CD4-positive, CD25-positive, alpha-beta regulatory T cell (primary cell): Measurements from ENCODE around the gene CSTA. TPM values are rescaled to one million over a fixed set of nuclear protein-coding genes. Genes with fewer than 3 reads are reported as not detected.
"Not testable (repeated sequence)": the region's sequence is repeated elsewhere in the genome, so short reads cannot be mapped to it uniquely, and the experiment has no call there.

ENCODE experiments used
- ATAC-seq, 2 donors: fragments of 150-1000 bp; cut with Tn5 transposase; one replicate each; pipeline ENCODE4 v1.10.0; 2021; ENCODE audit warnings: low read depth in 2 of 2, moderate number of reproducible peaks in 2 of 2, moderate library complexity in 1 of 2
- DNase-seq, 3 donors: peaks; one replicate each; pipeline versions ENCODE4 v3.0.0 to v3.0.0-alpha.2; 2012 to 2022; ENCODE audit warnings: mixed read lengths in 1 of 3
- H3K27ac ChIP-seq: one replicate; pipeline ENCODE4 v1.7.0; 2013; ENCODE audit warnings: mild to moderate bottlenecking, low read length; ENCODE audit not compliant: insufficient read depth, poor library complexity, severe bottlenecking
- H3K27me3 ChIP-seq: one replicate; pipeline ENCODE4 v1.7.0; 2013; ENCODE audit warnings: low read length; ENCODE audit not compliant: control insufficient read depth, insufficient read depth
- H3K36me3 ChIP-seq: one replicate; pipeline ENCODE4 v1.7.0; 2013; ENCODE audit warnings: mild to moderate bottlenecking, low read length, moderate library complexity; ENCODE audit not compliant: control insufficient read depth, insufficient read depth
- H3K4me1 ChIP-seq: 2 replicates; pipeline ENCODE4 v1.7.0; 2013; ENCODE audit warnings: mild to moderate bottlenecking, low read length; ENCODE audit not compliant: insufficient read depth, control insufficient read depth, poor library complexity, severe bottlenecking
- H3K4me3 ChIP-seq: one replicate; pipeline ENCODE4 v1.7.0; 2013; ENCODE audit warnings: low read depth, mild to moderate bottlenecking, low read length, moderate library complexity
- H3K9me3 ChIP-seq, 2 experiments: 1 replicate in 1 of 2; 2 replicates in 1 of 2; pipeline ENCODE4 v1.7.0; 2013; ENCODE audit warnings: low read length in 2 of 2, mild to moderate bottlenecking in 1 of 2, moderate library complexity in 1 of 2; ENCODE audit not compliant: control insufficient read depth in 2 of 2
- H3K27ac Mint-ChIP-seq, 3 donors: one replicate each; pipeline ENCODE4 v1.8.0; 2020 to 2022; ENCODE audit warnings: mild to moderate bottlenecking in 3 of 3, mixed read lengths in 3 of 3, moderate library complexity in 2 of 3
- H3K27me3 Mint-ChIP-seq: one replicate; pipeline ENCODE4 v1.8.0; 2022; ENCODE audit warnings: mild to moderate bottlenecking, mixed read lengths
- H3K36me3 Mint-ChIP-seq: one replicate; pipeline ENCODE4 v1.8.0; 2020; ENCODE audit warnings: mixed read lengths
- H3K4me1 Mint-ChIP-seq, 4 donors: one replicate each; pipeline ENCODE4 v1.8.0; 2020 to 2022; ENCODE audit warnings: mixed read lengths in 4 of 4, mild to moderate bottlenecking in 1 of 4
- H3K4me3 Mint-ChIP-seq, 4 donors: one replicate each; pipeline ENCODE4 v1.8.0; 2020 to 2022; ENCODE audit warnings: mild to moderate bottlenecking in 4 of 4, mixed read lengths in 4 of 4, moderate library complexity in 3 of 4
- H3K9me3 Mint-ChIP-seq, 7 donors: one replicate each; pipeline ENCODE4 v1.8.0; 2020 to 2022; ENCODE audit warnings: mixed read lengths in 7 of 7, mild to moderate bottlenecking in 3 of 7, moderate library complexity in 2 of 7
- polyA plus RNA-seq, 4 donors: library from polyadenylated mRNA; unstranded; fragments of 300-500 nt; fragmentation: Illumina TruSeq; gene quantifications; one replicate each; pipeline ENCODE4 v1.2.3, GENCODE V29; 2021
- total RNA-seq: library from RNA; stranded (reverse); gene quantifications from one replicate; pipeline ENCODE4 v1.2.3, GENCODE V29; 2022

The CSTA gene
- total and polyA plus RNA-seq, 5 donors from 2014 or later = 1.1 TPM; not detected in 4

- Mint-ChIP-seq H3K9me3 (no peaks in the 10 kb centered on the region), H3K4me1 (no peaks in the 10 kb centered on the region), H3K36me3 (peaks cover 25% of the 10 kb centered on the region), H3K27ac (peak overlapping the region in 1 of 3 donors; percentile 26), H3K27me3 (no peaks in the 10 kb centered on the region), H3K4me3 (no peak overlapping the region)
- H3K4me3 ChIP-seq = no peak overlapping the region
- no peak overlapping the region for H3K27ac ChIP-seq
- ATAC-seq (no peak), DNase-seq (no peak)
- no peaks in the 10 kb centered on the region for H3K4me1 ChIP-seq
- H3K27me3 ChIP-seq = no peaks in the 10 kb centered on the region
- peaks cover 13% of the 10 kb centered on the region for H3K36me3 ChIP-seq
- H3K9me3 ChIP-seq = no peaks in the 10 kb centered on the region
These were observed 33.6 kb downstream of the CSTA start for GRCh38 chr3:122358703-122359032.

DNA sequence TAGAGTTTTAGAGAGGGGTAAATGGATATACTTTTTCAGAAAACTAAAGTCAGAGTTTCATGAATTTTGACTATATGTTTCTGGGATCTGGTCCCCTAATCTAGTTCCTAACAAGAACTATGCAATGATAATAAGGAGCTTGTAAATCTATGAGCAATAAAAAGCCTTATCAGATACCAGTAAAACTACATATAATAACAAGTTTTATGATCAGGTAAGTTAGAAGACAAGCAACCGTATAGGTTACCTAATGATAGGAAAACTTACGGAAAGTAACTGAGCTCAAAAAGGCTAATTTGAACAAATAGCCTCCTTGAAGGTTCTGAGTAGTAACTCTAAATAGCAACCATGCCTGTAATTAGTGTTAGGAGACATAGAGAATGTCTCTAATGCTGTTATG, 37.0 kb downstream of the CSTA start:
- Mint-ChIP-seq H3K27me3 (no peaks in the 10 kb centered on the region), H3K36me3 (peaks cover 32% of the 10 kb centered on the region), H3K27ac (no peak overlapping the region), H3K4me1 (no peaks in the 10 kb centered on the region), H3K9me3 (no peaks in the 10 kb centered on the region), H3K4me3 (no peak overlapping the region)
- H3K27ac ChIP-seq = no peak overlapping the region
- ATAC-seq (no peak), DNase-seq (no peak)
- no peaks in the 10 kb centered on the region for H3K4me1 ChIP-seq
- H3K9me3 ChIP-seq = no peaks in the 10 kb centered on the region
- H3K4me3 ChIP-seq = no peak overlapping the region
- no peaks in the 10 kb centered on the region for H3K27me3 ChIP-seq
- peaks cover 15% of the 10 kb centered on the region for H3K36me3 ChIP-seq

DNA sequence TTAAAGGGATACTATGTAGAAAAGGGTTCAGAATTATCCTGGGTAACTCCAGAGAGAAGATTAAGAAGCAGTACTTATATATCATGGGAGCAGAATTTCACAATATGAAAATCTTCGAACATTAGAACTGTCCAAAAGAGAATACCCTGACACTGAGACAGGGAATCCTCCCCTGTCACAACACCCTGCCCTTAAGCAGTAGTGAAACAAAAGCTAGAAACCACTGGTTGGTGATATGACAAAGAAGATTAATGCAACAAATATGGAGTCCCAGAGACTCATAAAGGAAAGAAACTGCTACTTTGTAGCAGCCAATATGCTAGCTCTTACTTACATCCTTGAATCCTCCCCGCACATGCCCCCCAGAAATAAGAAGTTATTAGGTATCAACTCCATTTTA, 39.4 kb downstream of the CSTA start:
- H3K27me3 Mint-ChIP-seq = no peaks in the 10 kb centered on the region
- no peak overlapping the region for H3K4me3 Mint-ChIP-seq

DNA sequence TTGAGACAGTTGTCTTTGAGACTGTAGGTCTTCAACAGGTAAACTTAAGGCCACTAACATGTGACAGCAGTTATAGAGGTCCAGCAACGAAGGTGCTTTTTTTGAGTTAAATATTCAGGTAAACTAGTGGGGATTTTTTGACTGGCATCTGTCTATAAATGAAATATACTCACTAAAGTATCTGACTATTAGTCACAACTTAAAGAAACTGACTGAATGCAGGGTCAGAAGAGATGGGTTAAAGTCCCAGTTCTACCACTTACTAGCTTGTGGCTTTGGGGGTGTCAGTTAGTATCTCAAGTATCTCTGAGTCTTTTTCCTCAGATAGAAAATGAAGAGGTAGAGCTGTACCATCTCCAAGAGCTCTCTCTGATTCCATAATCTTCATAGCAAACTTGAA, 40.0 kb downstream of the CSTA start:
- Mint-ChIP-seq H3K4me3 (no peak overlapping the region), H3K9me3 (no peaks in the 10 kb centered on the region), H3K36me3 (peaks cover 35% of the 10 kb centered on the region), H3K4me1 (peaks cover 0 to 9% (median 1%) of the 10 kb centered on the region in 4 donors), H3K27ac (no peak overlapping the region), H3K27me3 (no peaks in the 10 kb centered on the region)
- H3K27ac ChIP-seq = no peak overlapping the region
- H3K4me1 ChIP-seq = no peaks in the 10 kb centered on the region
- no peaks in the 10 kb centered on the region for H3K27me3 ChIP-seq
- H3K9me3 ChIP-seq = no peaks in the 10 kb centered on the region
- DNase-seq (no peak), ATAC-seq (no peak)
- H3K36me3 ChIP-seq = peaks cover 12% of the 10 kb centered on the region
- no peak overlapping the region for H3K4me3 ChIP-seq

More for the DNA sequence above, 39.4 kb downstream of the CSTA start:
- ATAC-seq (no peak), DNase-seq (no peak)
- peaks cover 34% of the 10 kb centered on the region for H3K36me3 Mint-ChIP-seq
- no peaks in the 10 kb centered on the region for H3K9me3 ChIP-seq
- H3K4me3 ChIP-seq = no peak overlapping the region
- no peak overlapping the region for H3K27ac Mint-ChIP-seq
- H3K27me3 ChIP-seq = no peaks in the 10 kb centered on the region
- no peak overlapping the region for H3K27ac ChIP-seq
- peaks cover 0 to 9% (median 1%) of the 10 kb centered on the region in 4 donors for H3K4me1 Mint-ChIP-seq
- no peaks in the 10 kb centered on the region for H3K9me3 Mint-ChIP-seq
- no peaks in the 10 kb centered on the region for H3K4me1 ChIP-seq
- H3K36me3 ChIP-seq = peaks cover 12% of the 10 kb centered on the region

- not testable (repeated sequence) for H3K27ac Mint-ChIP-seq, H3K27me3 Mint-ChIP-seq, H3K4me1 Mint-ChIP-seq, H3K4me3 ChIP-seq, H3K27ac ChIP-seq, H3K9me3 ChIP-seq, H3K4me1 ChIP-seq, H3K9me3 Mint-ChIP-seq, H3K4me3 Mint-ChIP-seq, H3K27me3 ChIP-seq, ATAC-seq
- H3K36me3 Mint-ChIP-seq = peaks cover 32% of the 10 kb centered on the region
- peak in 1 of 3 donors; percentile 27 for DNase-seq
- H3K36me3 ChIP-seq = peaks cover 17% of the 10 kb centered on the region
These were observed 40.7 kb downstream of the CSTA start for GRCh38 chr3:122365582-122366378.

GRCh38 chr3:122366379-122366749, 41.3 kb downstream of the CSTA start:
- Mint-ChIP-seq H3K4me1 (peaks cover 2 to 12% (median 3%) of the 10 kb centered on the region in 4 donors), H3K36me3 (peaks cover 35% of the 10 kb centered on the region), H3K4me3 (no peak overlapping the region), H3K27me3 (no peaks in the 10 kb centered on the region), H3K27ac (no peak overlapping the region), H3K9me3 (no peaks in the 10 kb centered on the region)
- Histone ChIP-seq H3K27me3 (no peaks in the 10 kb centered on the region), H3K9me3 (no peaks in the 10 kb centered on the region), H3K4me3 (no peak overlapping the region), H3K4me1 (no peaks in the 10 kb centered on the region), H3K36me3 (peaks cover 22% of the 10 kb centered on the region), H3K27ac (no peak overlapping the region)
- no peak for DNase-seq
- no peak for ATAC-seq

DNA sequence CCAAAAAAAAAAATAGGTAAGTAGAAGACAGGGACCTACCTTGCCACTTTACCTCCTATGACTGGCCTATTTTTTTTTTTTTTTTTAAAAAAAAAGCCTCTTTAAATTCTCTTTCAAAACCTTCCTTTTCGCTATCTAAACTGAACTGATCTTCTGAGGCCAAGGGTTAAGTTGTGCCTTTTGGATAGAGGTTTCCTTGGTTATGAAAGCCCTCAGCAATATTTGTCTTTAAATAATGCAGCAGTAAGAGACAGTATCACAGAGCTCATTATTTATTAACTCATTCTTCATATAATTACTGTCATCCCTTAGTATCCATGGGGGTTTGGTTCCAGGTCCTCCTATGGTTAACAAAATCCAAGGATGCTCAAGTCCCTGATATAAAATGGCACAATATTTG, 49.0 kb downstream of the CSTA start:
- H3K27ac ChIP-seq = no peak overlapping the region
- no peaks in the 10 kb centered on the region for H3K4me1 ChIP-seq
- ATAC-seq = no peak
- Mint-ChIP-seq H3K27ac (no peak overlapping the region), H3K36me3 (peaks cover 19% of the 10 kb centered on the region), H3K27me3 (no peaks in the 10 kb centered on the region), H3K4me3 (no peak overlapping the region), H3K4me1 (peaks cover 7 to 14% (median 11%) of the 10 kb centered on the region in 4 donors), H3K9me3 (peaks cover 0 to 3% (median 0%) of the 10 kb centered on the region in 7 donors)
- DNase-seq = no peak
- peaks cover 12% of the 10 kb centered on the region for H3K36me3 ChIP-seq
- no peaks in the 10 kb centered on the region for H3K27me3 ChIP-seq
- H3K4me3 ChIP-seq = no peak overlapping the region
- H3K9me3 ChIP-seq = no peaks in the 10 kb centered on the region

DNA sequence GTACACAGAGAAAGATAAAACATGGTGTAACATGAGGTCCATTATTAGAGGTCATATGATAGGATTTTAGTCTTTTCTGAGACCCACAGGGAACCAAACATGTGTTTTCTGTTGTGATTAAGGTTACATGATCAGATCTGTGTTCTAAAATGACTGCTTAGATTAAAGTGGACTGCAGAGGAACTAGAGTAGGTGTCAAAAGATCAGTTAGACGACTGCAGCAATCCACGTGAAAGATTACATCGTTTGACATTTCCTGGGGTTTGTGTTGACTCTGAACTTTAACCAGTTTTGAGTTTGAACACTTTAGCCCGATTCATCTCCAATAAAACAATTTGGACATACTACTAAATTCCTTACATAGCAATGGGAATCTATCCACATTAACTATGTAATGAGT, 52.9 kb downstream of the CSTA start:
- H3K27me3 ChIP-seq = no peaks in the 10 kb centered on the region
- ATAC-seq = no peak
- H3K4me1 ChIP-seq = peaks cover 7% of the 10 kb centered on the region
- no peaks in the 10 kb centered on the region for H3K36me3 ChIP-seq
- no peaks in the 10 kb centered on the region for H3K9me3 ChIP-seq
- no peaks in the 10 kb centered on the region for H3K27me3 Mint-ChIP-seq
- H3K9me3 Mint-ChIP-seq = peaks cover 0 to 3% (median 0%) of the 10 kb centered on the region in 7 donors
- peaks cover 10% of the 10 kb centered on the region for H3K36me3 Mint-ChIP-seq
- H3K4me1 Mint-ChIP-seq = peaks cover 11 to 34% (median 23%) of the 10 kb centered on the region in 4 donors
- H3K27ac Mint-ChIP-seq = no peak overlapping the region
- no peak overlapping the region for H3K4me3 Mint-ChIP-seq
- DNase-seq = no peak
- no peak overlapping the region for H3K4me3 ChIP-seq
- H3K27ac ChIP-seq = no peak overlapping the region
